Vagina (tissue), 2 donors: ENCODE measurements around the gene PLD5.

Experiments
- POLR2A ChIP-seq, 2 donors: fragments of 450-650 bp; IDR thresholded peaks; one replicate each; pipeline ENCODE4 v1.6.1; 2017; ENCODE audit warnings: antibody characterized with exemption in 2 of 2, mild to moderate bottlenecking in 2 of 2, moderate library complexity in 2 of 2
- POLR2AphosphoS5 ChIP-seq, 2 donors: sonication (generic); formaldehyde crosslinking; IDR thresholded peaks; one replicate each; pipeline ENCODE4 v1.9.0; 2017; ENCODE audit warnings: antibody characterized with exemption in 2 of 2, mild to moderate bottlenecking in 2 of 2, low read depth in 1 of 2; ENCODE audit not compliant: insufficient read depth in 1 of 2
- TF ChIP-seq, protein P1 (sequence below), 3 experiments: fragments of 450-650 bp in 2 of 3; fragments of 200-600 bp in 1 of 3; sonication (generic) in 1 of 3; IDR thresholded peaks; one replicate each; pipeline ENCODE4 v1.5.1; 2017 to 2019; ENCODE audit warnings: antibody characterized with exemption in 3 of 3, mild to moderate bottlenecking in 2 of 3, moderate library complexity in 2 of 3

DNA sequence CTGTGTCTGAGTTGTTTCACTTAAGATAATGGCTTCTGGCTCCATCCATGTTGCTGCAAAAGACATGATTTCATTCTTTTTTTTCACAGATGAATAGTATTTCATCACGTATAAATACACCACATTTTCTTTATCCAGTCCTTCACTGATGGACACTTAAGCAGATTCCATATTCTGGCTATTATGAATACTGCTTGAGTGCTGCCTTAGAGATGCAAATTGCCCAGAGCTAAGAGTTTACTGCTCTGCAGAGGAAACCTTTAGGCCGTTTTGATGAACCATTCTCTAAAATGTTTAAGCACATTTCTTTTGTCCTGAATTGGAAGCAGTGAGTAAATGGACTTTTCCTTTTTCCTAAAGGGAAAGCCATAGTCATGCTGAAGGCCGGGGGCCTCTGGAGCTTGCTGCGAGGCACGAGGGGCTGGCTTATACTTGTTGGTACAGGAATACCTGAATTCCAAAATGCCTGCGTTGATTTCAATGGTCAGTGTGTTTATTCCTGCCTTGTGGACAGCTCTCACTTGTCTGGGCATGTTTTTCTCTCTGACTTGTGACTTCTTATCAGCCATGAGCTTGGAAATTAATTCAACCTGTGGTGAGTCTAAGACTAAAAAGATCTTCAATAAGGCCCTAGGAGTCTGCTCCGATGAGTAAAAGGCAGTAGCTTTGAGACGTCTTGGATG is 324.6 kb downstream of the PLD5 start:
- TF ChIP-seq POLR2A (IDR thresholded peaks at IDR 0.05) = no peak
- TF ChIP-seq, protein P1, sequence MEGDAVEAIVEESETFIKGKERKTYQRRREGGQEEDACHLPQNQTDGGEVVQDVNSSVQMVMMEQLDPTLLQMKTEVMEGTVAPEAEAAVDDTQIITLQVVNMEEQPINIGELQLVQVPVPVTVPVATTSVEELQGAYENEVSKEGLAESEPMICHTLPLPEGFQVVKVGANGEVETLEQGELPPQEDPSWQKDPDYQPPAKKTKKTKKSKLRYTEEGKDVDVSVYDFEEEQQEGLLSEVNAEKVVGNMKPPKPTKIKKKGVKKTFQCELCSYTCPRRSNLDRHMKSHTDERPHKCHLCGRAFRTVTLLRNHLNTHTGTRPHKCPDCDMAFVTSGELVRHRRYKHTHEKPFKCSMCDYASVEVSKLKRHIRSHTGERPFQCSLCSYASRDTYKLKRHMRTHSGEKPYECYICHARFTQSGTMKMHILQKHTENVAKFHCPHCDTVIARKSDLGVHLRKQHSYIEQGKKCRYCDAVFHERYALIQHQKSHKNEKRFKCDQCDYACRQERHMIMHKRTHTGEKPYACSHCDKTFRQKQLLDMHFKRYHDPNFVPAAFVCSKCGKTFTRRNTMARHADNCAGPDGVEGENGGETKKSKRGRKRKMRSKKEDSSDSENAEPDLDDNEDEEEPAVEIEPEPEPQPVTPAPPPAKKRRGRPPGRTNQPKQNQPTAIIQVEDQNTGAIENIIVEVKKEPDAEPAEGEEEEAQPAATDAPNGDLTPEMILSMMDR (IDR thresholded peaks at IDR 0.05) = no peak
- TF ChIP-seq POLR2AphosphoS5 (IDR thresholded peaks at IDR 0.05; ENCODE audit: insufficient read depth in 1 of 2, low read depth in 1 of 2) = no peak
